ENCODE data around the gene E4F1. TPM values are rescaled to one million over a fixed set of nuclear protein-coding genes. Genes with fewer than 3 reads are reported as not detected.

E4F1 gene
- total and polyA plus RNA-seq, 2 donors (not counting 3 experiments of a cell fraction or from before 2014, with no cell fraction given) = 28.6 to 32.7 TPM

DNA sequence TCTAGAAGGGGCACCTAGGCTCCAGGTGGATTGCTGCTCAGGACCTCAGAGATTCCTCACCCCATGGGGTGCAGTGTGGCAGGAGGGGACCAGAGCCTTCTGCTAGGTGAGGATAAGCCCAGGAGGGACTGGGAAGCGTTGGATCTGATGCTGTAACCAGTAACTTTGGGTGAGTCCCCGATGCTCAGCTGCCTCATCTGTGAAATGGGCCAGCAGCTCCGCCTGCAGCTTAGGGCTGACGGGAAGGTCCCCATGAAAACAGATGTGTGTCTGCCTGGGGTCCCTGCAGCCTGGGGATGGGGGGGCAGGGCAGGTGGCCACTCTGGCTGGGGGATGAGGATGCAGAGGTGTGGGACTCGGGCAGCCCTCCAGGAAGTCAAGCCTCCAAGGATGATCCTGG, 24.3 kb upstream of the E4F1 start:
- ChIA-PET CTCF (interaction anchor here (0.5 kb wide), 1 partner anchor 248 kb away, joined by 3 read pairs; no protein-coding TSS in a partner anchor), POLR2A (no interaction called here)
- intact Hi-C loops (cut with micrococcal nuclease) (loop anchor here (5.0 kb wide), 1 partner anchor 53 kb away; the partner anchor contains the start of gene ECI1), dilution Hi-C loops (cut with MboI; ENCODE audit: extremely low pct_ligation_motif_present, low sequenced_read_pairs) (no loop called here)
- H3K9me1 ChIP-seq (replicated peaks; ENCODE audit: control insufficient read depth, extremely low read depth, insufficient read depth, low read length) = no peaks in the 10 kb centered on the region
- FAIRE-seq (no peak), DNase-seq (ENCODE audit: low read depth, low spot score) (no peak)
- no peak overlapping the region for H3K4me2 ChIP-seq (ENCODE audit: insufficient read depth, low read length)
- no peaks in the 10 kb centered on the region for H4K20me1 ChIP-seq (replicated peaks; ENCODE audit: control insufficient read depth, extremely low read depth, insufficient read depth, low read length)
- H3K9me3 ChIP-seq (replicated peaks; ENCODE audit: control insufficient read depth, insufficient read depth, low read length) = no peaks in the 10 kb centered on the region
- no peak overlapping the region for H3K27ac ChIP-seq (ENCODE audit: insufficient read depth, low read depth, low read length)
- no peak overlapping the region for H3K4me3 ChIP-seq (replicated peaks in 1 of 3; ENCODE audit: insufficient read depth in 1 of 3, low read depth in 1 of 3, low read length in 3 of 3)
- H3K36me3 ChIP-seq (ENCODE audit: control insufficient read depth in 2 of 2, extremely low read depth in 1 of 2, insufficient read depth in 2 of 2, low read length in 2 of 2) = no peaks in the 10 kb centered on the region
- TF ChIP-seq POLR2A (IDR thresholded peaks at IDR 0.05; ENCODE audit: low read depth, low read length) (no peak), EZH2 (IDR thresholded peaks at IDR 0.05; ENCODE audit: borderline replicate concordance, low read depth, low read length, severe bottlenecking) (no peak), POLR2AphosphoS5 (IDR thresholded peaks at IDR 0.05; ENCODE audit: insufficient read depth, low read depth, low read length) (no peak), FOS (IDR thresholded peaks at IDR 0.05; ENCODE audit: borderline replicate concordance, insufficient read depth, low read length) (no peak), MAX (IDR thresholded peaks at IDR 0.05; ENCODE audit: insufficient read depth, insufficient read length) (no peak), JUN (IDR thresholded peaks at IDR 0.05; ENCODE audit: borderline replicate concordance, insufficient read depth, insufficient read length, low read depth) (no peak), MYC (IDR thresholded peaks at IDR 0.05; ENCODE audit: low read depth, low read length) (no peak), GATA2 (IDR thresholded peaks at IDR 0.05; ENCODE audit: insufficient read depth, insufficient read length, low read depth, low read length) (no peak)
- TF ChIP-seq, protein P1, sequence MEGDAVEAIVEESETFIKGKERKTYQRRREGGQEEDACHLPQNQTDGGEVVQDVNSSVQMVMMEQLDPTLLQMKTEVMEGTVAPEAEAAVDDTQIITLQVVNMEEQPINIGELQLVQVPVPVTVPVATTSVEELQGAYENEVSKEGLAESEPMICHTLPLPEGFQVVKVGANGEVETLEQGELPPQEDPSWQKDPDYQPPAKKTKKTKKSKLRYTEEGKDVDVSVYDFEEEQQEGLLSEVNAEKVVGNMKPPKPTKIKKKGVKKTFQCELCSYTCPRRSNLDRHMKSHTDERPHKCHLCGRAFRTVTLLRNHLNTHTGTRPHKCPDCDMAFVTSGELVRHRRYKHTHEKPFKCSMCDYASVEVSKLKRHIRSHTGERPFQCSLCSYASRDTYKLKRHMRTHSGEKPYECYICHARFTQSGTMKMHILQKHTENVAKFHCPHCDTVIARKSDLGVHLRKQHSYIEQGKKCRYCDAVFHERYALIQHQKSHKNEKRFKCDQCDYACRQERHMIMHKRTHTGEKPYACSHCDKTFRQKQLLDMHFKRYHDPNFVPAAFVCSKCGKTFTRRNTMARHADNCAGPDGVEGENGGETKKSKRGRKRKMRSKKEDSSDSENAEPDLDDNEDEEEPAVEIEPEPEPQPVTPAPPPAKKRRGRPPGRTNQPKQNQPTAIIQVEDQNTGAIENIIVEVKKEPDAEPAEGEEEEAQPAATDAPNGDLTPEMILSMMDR (IDR thresholded peaks at IDR 0.05; ENCODE audit: extremely low read depth in 1 of 2, insufficient read depth in 1 of 2, low read depth in 1 of 2, low read length in 2 of 2) = no peak
- peaks cover 28 to 39% of the 10 kb centered on the region in 2 experiments for H3K27me3 ChIP-seq (ENCODE audit: control insufficient read depth in 2 of 2, insufficient read depth in 2 of 2, low read length in 2 of 2)
- H2AFZ ChIP-seq (ENCODE audit: low read depth, low read length) = no peak overlapping the region
- no TSS peak for BruUV-seq (replicated peaks)
- H3K9ac ChIP-seq (replicated peaks; ENCODE audit: extremely low read depth, insufficient read depth, low read length) = no peak overlapping the region
- no peaks in the 10 kb centered on the region for H3K4me1 ChIP-seq (ENCODE audit: control insufficient read depth, extremely low read depth, insufficient read depth, low read length)
- no peaks in the 10 kb centered on the region for H3K79me2 ChIP-seq (ENCODE audit: control insufficient read depth, insufficient read depth, low read length)

All from endothelial cell of umbilical vein (primary cell).